GM19455 (cell line): ENCODE data around the gene PLSCR5.

Source experiments
- ATAC-seq: cut with Tn5 transposase; IDR thresholded peaks from one replicate; pipeline ENCODE4 v1.9.1; 2021; ENCODE audit not compliant: unreplicated experiment

PLSCR5 gene

DNA sequence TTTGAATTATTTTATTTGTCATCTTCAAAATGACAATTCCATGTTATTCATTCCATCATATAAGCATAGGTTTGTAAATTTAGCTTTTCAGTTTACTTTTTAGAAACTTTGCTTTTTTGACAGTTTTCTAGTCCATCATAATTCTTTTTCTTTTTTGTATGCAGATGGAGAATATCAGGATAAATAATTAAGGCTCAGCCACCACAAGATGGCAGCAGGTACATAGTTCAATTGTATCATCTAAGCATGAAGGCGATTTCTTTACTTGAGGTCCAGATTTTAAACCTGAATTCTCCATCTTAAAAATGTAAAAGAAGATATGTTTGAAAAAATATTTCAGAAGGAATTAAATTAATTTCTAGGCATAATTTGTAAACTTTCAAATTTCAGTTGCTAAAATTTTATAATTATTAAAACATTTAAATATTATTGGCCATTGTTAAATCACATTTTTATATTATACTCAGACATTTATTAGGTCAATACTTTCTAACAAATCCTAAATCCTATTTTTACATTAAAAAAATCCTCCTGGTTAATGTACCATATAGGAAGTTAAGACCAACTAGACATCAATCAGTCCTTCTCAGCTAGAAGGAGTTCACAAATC lies 15.1 kb downstream of the PLSCR5 start:
- no peak for ATAC-seq

DNA sequence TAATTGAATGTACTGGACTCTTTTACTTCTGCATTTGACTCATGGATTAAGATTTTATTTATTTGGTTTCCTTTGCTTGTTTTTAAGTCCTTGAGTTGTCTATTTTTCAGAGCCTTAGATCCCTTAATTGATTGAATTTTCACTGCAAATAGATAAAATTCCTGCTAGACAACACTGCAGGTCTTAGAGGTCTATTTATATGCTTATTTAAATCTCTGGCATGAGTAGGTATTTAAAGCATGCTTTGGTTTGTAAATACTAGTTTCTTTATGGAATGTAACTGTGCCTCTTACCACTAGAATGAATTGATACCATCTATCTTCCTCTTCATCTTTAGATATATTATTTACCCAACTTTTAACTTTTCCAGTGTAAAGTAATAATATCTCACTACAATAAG lies 20.0 kb downstream of the PLSCR5 start:
- no peak for ATAC-seq

DNA sequence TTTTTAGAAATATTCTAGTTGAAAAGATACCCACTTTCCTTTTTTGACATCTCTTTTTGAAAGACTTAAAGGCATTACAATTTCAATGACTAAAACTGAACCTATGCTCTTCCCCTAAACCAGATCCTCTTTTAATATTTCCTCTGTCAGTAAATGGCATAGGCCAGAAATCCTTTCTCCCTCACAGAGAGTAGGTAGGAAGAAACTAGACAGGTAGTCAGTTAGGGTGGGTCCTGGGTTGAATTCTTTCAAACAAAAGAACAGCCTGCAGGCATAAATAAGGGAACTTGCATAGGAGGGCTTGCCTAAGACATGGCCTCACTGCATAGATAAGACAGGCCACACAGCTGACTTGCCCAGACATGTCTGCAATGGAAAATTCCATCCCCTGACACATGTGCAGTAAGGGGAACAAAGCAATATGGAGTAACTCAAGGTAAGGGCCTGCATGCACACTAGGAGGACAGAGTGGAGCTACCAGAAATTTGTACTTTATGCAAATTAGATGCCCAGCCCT lies 23.1 kb downstream of the PLSCR5 start:
- no peak for ATAC-seq

DNA sequence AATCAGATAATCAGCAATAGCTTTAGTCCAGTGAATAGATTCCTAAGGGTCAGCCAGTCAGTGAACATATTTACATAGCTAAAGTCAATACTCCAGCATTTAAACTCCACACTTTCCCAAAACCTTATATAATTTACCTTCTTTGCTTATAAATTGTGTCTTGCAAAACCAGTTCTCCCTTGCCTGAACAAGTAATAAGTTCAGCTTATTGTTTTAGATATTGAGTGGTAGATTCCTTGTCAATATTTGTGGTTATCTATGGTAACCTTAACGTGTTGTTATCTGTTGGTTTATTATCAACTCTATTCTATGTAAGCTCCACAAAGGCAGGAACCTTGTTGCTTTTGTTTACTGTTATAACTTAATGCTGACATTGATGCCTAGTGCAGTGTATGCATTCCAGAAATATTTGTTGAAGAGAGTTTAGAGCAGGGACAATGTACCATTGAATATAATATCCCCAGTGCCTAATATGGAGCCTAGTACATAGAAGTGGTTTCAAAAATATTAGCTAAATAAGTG lies 24.0 kb downstream of the PLSCR5 start:
- no peak for ATAC-seq

DNA sequence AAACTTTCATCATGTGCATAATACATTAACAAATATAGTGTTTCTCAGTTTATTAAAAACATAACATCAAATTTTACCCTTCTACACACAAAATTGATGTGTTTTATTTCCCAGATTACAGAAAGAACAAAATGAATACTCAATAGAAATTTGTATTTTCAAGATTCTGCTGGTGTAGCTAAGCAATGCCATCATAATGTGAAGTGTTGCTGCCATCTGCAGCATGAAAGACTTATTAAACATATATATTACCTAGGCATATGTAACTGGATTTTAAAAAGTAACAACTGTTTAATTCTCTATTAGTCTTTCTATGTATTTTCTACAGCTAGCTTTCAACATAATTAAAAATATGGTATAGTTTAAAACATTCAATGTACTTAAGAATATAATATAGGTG lies 27.5 kb downstream of the PLSCR5 start:
- ATAC-seq = no peak

DNA sequence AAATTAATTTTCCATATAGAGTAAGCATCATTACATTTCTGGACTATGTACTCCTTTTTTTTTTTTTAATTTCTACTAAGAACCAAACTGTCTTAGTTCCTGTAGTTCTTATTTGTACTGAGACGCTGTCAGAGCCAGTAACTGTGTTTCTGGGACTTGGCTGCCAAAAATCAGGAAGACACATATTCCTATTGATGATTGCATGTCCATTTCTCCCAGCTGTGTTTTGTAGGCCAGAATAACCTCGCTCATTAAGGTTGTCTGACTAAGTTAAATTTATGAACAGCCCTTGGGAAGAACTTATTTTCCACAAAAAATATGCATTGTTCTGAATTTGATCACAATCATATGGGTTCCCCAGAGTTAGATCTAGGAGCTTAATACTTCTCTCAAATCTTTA lies 29.5 kb downstream of the PLSCR5 start:
- no peak for ATAC-seq

DNA sequence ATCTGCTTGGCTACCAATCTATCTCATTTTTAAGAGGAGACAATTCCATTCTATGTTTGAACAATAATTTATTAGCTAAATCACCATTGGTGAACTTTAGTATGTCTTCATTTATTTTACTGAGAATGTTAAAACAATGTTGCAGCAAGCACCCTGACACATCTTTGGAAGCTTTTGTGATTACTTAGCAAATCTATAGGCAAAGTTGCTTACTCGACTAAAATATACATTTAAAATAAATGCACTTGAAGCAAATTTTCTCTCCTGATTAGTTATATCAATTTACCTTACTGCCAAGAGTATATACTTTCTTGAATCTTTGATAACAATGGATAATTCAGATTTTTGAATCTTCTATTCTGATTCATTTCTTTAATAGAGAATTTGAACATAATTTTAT lies 31.0 kb downstream of the PLSCR5 start:
- no peak for ATAC-seq

DNA sequence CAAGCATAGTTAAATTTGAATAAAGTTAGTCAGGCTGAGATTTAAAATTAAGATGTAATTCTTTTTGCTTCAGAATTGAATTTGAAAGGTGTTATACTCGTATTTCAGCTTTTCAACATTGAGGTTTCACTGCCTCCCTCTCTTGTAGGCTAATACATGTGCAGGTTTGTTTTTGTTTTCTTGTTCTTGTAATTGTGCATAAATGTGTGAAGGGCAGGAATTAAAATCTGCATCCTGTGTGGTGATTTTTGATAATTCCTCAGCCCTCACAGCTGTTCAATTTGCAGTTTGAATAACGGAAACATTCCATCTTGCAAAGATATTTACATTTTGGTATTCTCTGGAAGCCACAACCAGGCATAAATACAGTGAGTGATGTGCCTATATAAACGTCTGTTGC lies 35.8 kb downstream of the PLSCR5 start:
- ATAC-seq = no peak

DNA sequence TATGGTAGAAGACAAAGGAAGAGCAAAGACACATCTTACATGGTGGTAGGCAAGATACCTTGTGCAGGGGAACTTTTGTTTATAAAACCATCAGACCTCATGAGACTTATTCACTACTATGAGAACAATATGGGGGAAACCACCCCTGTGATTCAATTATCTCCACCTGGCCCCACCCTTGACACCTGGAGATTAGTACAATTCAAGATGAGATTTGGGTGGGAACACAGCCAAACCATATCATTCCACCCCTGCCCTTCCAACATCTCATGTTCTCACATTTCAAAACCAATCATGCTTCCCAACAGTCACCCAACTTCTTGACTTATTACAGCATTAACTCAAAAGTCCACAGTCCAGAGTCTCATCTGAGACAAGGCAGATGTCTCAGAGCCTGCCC lies 39.0 kb downstream of the PLSCR5 start:
- ATAC-seq = no peak

DNA sequence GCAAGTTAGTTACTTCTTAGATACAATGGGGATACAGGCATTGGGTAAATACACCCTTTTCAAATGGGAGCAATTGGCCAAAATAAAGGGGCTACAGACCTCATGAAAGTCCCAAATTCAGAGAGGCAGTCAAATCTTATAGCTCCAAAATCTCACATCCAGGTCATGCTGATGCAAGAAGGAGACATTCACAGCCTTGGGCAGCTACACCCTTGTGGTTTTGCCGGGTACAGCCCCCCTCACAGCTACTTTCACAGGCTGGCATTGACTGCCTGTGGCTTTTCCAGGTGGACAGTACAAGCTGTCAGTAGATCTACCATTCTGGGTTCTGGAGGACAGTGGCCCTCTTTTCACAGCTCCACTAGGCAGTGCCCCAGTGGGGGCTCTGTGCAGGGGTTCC lies 43.3 kb downstream of the PLSCR5 start:
- no peak for ATAC-seq

DNA sequence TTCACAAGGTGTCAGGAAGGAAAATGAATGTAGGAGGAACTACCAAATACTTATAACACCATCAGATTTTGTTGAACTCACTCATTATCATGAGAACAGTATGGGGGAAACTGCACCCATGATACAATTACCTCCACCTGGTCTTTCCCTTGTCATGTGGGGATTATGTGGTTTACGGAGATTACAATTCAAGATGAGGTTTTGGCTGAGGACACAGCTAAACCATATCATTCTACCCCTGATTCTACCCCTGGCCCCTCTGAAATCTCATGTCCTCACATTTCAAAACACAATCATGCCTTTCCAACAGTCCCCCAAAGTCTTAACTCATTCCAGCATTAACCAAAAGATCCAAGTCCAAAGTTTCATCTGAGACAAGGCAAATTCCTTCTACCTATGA lies 43.7 kb downstream of the PLSCR5 start:
- ATAC-seq = no peak

DNA sequence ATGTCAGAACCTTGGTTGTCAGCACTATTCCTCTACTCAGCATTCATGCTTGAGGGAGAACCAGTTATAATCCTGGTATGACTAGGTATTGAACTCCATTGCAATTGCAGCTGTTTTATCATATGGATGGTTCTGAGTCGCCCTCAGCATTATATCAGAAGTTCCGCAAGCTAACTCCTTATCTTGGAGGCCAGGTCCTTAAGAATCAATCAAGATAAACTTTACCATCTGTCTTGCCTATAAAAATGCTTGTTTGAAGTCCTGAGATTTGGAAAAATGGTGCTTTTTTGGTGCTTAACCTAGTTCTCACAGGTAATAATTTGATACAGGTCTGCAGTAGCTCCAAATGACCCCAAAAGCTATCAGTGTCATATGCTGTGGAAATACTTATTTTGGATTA lies 44.5 kb downstream of the PLSCR5 start:
- no peak for ATAC-seq

DNA sequence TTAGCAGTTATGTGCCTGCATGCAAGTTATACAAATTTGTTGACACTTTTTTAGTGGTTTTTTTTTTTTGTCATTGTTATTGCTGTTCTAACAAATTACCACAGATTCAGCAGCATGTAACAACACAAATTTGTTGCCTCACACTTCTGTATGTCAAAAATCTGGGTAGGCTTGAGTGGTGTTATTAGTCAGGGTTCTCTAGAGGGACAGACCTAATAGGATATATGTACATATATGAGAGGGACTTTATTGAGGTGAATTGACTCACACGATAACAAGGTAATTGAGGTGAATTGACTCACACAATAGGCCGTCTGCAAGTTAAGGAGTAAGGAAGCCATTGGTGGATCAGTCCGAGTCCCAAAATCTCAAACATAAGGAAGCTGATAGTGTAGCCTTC lies 45.8 kb downstream of the PLSCR5 start:
- no peak for ATAC-seq

DNA sequence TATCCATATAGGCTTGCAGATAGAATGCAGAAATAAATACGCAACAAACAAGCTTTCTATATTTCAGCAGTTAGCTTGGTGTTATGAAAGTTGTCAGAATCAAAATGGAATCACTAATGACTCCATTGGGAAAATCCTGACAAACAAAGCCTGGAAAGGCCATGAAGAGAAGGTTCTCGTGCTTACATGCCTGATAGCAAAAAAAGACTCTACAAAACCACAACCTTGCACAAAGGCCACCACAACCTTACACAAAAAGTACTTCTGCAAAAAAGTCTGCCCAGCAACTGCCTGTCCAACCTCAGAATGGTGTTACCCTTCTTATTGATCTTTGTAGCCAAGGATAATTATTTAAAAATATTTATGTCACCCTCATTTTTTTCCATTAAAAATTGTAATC lies 46.4 kb downstream of the PLSCR5 start:
- ATAC-seq = no peak

DNA sequence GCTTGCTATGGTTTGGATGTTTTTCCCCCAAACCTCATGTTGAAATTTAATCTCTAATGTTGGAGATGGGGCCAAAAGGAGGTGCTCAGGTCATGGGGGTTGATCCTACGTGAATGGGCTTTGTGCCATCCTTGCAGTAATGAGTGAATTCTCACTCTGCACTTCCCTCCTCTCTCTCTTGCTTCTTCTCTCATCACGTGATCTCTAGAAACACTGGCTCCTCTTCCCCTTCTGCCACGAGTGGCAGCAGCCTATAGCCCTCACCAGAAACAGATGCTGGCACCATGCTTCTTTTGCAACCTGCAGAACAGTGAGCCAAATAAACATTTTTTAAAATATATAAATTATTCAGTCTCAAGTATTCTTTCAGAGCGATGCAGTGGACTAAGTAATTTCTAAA lies 47.4 kb downstream of the PLSCR5 start:
- ATAC-seq = no peak

DNA sequence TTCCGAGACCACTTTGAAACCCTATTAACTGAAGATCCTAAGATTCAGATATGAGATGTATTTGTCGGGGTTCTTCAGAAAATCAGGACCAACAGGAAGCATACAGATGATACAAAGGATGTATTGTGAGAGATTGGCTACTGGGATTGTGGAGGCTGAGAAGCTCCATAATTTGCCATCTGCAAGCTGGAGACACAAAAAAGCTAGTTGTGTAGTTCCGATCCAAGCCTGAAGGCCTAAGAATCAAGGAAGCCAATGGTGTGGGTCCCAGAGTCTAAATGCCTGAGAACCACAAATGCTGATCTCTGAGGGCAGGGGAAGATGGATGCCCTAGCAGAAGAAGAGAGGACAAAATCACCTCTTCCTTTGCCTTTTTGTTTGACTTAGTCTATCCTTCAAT lies 49.8 kb downstream of the PLSCR5 start:
- no peak for ATAC-seq

DNA sequence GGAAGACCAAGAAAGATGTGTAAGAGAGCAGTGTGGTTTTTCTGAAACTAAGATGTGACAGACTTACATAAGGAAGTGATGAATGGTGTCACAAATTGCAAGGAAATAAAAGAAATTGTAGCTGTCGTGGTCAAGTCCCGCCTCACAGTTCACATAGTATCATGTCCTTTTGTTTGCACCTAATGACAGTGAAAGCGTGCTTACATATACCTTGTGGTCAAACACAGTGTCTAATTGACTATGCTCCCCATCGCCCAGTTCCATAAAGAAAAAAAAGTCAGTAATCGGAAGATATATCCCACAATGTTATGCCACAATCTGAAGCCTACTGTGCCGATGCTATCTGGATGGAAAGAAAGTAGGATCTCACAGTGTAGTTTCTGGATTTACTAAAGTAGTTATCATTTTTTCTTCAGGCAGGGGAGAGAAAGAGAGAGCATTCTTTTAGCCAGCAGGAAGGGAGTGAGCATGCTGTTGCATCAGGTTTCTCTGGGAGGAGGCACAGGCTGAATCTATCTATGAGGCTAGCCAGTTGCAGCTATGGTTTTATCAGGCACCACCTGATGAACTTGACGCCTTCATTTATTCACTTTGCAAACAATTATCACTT lies 50.9 kb downstream of the PLSCR5 start:
- ATAC-seq = no peak

DNA sequence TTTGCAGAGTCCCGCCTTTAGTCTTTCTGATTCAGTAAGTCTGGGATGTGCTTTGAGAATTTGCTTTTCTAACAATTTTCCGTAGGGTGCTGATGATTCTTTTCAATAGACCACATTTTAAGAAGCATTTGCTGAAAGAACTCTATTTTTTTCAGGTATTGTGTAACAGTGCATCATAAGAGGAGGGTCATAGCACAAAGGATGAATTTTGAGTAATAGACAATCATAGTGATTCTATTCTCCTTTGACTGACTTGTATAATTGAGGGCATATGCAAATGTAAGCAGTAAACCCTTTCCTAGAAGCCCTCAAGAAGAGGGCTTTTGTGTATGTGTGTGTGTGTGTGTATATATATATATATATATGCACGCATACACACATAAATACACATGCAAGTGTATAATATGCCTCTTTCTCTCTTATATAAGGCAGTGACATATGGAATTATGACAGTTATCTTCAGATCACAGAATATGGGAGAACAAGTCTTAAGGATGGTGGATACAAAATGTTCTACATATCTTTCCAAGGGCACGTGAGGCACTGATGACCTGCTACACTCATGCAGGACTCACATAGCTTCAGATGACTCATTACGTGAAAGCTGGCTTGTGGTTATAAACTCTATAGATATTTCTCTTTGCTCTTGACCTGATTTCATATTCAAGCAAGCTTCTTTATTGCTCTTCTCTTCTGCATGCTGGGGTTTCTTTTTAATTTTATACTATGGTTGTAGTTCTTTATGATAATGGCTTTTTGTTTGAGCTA lies 54.2 kb downstream of the PLSCR5 start:
- peak; percentile 93 for ATAC-seq

DNA sequence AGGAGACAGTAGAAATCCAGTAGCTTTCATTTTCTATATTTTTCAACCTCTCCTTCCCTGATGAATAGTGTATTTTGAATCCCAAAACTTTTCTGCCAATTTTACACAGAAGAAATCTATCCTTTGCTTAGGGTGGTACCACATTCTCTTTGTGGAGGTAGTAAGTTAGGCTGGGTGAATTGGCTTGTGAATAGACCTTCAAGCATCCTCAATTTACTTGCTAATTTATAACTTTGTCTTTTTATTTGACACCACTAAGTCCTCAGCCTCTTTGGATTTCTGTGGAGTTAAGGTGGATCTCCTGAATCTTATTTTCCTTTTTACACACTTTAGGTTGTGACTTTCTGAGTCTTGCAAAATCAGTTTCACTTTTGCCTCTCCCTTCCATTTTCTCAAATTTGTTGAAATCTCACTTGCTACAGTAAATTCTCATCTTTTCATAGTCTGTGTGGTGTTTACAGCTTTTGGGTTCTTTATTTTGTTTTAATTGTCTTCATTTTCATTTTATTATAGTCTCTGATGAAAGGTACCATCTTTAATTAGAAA lies 55.0 kb downstream of the PLSCR5 start:
- ATAC-seq = no peak

DNA sequence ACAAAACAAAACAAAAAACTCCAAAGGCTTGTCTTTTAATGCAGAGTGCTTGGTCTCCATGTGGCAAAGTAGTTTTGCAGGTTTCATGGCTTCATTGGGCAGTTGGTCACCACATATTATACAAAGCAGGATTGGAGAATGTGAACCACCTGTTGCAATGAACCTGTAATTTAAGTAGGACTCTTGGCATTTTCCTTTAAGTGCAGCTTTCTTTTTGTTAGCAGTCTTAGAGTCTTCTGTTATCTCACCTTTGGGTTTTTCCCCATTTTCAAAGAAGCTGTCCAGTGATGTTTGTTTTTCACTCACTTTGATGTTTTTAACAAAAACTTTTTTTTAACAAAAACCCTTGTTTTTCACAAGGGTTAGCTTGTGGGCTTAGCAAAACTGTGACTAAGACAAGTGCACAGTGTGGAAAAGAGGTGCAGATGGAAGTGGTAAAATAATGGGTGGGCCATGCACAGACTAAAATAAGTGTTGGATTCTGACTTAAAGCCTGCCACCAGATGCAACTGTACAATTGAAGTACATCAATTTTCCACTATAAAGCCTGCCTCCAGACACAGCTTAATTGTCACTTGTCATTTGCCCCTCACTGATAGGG lies 57.8 kb downstream of the PLSCR5 start:
- no peak for ATAC-seq

DNA sequence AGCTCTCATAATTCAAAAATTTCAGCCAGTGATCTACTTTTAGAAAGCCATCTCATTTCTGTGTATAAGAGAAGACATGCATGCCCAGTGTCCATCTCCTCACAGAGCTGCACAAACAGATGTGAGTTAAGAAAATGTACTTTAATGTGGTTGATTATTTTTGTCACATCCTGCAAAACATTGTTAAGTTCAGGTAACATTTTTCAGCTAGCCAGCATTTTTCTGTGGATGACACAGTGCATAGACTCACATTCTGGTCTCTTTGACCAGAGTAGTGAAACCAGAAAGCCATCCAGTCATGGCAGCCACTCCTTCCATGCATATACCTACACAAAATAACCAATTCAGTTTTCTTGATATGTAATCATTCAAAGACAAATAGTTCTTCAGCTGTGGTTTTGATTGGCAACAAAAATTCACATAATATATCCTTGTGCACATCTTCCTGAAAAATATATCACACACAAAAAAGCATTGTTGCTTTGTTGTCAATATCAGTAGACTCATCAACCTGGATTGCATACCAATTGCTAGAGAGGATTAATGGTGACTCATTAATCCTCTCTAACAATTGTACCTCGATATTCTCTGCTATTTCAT lies 58.7 kb downstream of the PLSCR5 start:
- no peak for ATAC-seq
